Measurements from ENCODE around the gene ACSF3.

DNA sequence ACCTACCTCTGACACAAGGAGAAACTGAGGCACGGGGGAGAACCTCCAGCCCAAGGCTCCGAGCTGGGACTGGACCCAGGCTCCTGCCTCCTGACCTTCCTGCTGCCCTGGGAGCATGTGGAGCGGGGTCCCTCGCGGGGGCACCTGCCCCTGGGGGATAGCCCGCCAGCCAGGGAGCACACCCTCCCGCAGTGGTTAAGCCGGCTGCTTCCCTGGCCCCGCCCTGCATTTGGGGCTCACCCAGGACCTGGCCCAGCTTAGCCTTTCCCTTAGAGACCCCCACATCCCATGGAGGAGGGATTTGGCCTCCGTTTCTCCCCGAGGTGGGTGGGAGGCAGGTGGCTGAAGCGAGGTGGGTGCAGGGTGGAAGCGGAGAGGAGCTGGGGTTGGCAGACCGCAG is 76.1 kb downstream of the ACSF3 start:
- no peak for TF ChIP-seq POLR2AphosphoS5 (IDR thresholded peaks at IDR 0.05; ENCODE audit: low read depth, low read length)
- no peak for TF ChIP-seq FOSL1 (IDR thresholded peaks at IDR 0.05; ENCODE audit: low read depth)
- TF ChIP-seq, protein P1, sequence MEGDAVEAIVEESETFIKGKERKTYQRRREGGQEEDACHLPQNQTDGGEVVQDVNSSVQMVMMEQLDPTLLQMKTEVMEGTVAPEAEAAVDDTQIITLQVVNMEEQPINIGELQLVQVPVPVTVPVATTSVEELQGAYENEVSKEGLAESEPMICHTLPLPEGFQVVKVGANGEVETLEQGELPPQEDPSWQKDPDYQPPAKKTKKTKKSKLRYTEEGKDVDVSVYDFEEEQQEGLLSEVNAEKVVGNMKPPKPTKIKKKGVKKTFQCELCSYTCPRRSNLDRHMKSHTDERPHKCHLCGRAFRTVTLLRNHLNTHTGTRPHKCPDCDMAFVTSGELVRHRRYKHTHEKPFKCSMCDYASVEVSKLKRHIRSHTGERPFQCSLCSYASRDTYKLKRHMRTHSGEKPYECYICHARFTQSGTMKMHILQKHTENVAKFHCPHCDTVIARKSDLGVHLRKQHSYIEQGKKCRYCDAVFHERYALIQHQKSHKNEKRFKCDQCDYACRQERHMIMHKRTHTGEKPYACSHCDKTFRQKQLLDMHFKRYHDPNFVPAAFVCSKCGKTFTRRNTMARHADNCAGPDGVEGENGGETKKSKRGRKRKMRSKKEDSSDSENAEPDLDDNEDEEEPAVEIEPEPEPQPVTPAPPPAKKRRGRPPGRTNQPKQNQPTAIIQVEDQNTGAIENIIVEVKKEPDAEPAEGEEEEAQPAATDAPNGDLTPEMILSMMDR (IDR thresholded peaks at IDR 0.05 in 2 of 3, conservative IDR thresholded peaks at IDR 0.05 in 1 of 3; ENCODE audit: borderline replicate concordance in 1 of 3, insufficient read depth in 1 of 3, low read depth in 2 of 3, low read length in 2 of 3), result no peak
- no peak for TF ChIP-seq YY1 (IDR thresholded peaks at IDR 0.05; ENCODE audit: extremely low read depth, insufficient replicate concordance, low read depth, low read length)
- TF ChIP-seq EZH2phosphoT487 (IDR thresholded peaks at IDR 0.05; ENCODE audit: borderline replicate concordance), result no peak
- TF ChIP-seq ZNF274 (IDR thresholded peaks at IDR 0.05; ENCODE audit: low read depth, low read length), result no peak
- TF ChIP-seq POLR2A (IDR thresholded peaks at IDR 0.05; ENCODE audit: borderline replicate concordance, extremely low read depth, insufficient read depth, insufficient read length), result no peak
